Panc1 (cell line): ENCODE data around the gene NARS2. TPM values are rescaled to one million over a fixed set of nuclear protein-coding genes. Genes with fewer than 3 reads are reported as not detected.
"Not testable (repeated sequence)": the region's sequence is repeated elsewhere in the genome, so short reads cannot be mapped to it uniquely, and the experiment has no call there.

Experiments used
- ATAC-seq: fragments of 200-7000 bp; cut with Tn5 transposase; 2 replicates; pipeline ENCODE4 v1.9.1; 2020; ENCODE audit warnings: mild to moderate bottlenecking, moderate library complexity
- BruUV-seq: library from RNA; stranded (reverse); fragments of 400-500 nt; replicated peaks from 2 replicates; lab custom pipeline; 2021; lab: Mats Ljungman, UMichigan
- CTCF ChIA-PET: fragments of 300-600 bp; sonication (Branson Sonifier 250); formaldehyde crosslinking; loops from one replicate; lab custom pipeline; 2022; ENCODE audit warnings: antibody characterized with exemption; lab: Charles Lee
- POLR2A ChIA-PET: fragments of 300-600 bp; sonication (Branson Sonifier 250); formaldehyde crosslinking; loops from one replicate; lab custom pipeline; 2022; ENCODE audit warnings: antibody characterized with exemption; lab: Charles Lee
- DNase-seq: peaks from one replicate; pipeline ENCODE4 v3.0.0-alpha.2; 2010; ENCODE audit warnings: low read depth, low spot score
- H3K27ac ChIP-seq: 2 replicates; pipeline ENCODE4 v1.5.1; 2011; ENCODE audit warnings: mild to moderate bottlenecking, low read length, inconsistent platforms
- H3K27me3 ChIP-seq: fragments of 200-500 bp; sonication (Bioruptor generic); 2 replicates; pipeline ENCODE4 v1.6.0; 2014; ENCODE audit warnings: low read length, inconsistent platforms; ENCODE audit not compliant: control insufficient read depth, insufficient read depth
- H3K36me3 ChIP-seq: fragments of 200-500 bp; sonication (Bioruptor generic); 2 replicates; pipeline ENCODE4 v1.5.1; 2014; ENCODE audit warnings: inconsistent platforms, mild to moderate bottlenecking, low read length, moderate library complexity; ENCODE audit not compliant: control insufficient read depth, insufficient read depth
- H3K4me1 ChIP-seq: 2 replicates; pipeline ENCODE4 v1.5.1; 2011; ENCODE audit warnings: inconsistent platforms, mild to moderate bottlenecking, low read length, moderate library complexity; ENCODE audit not compliant: control insufficient read depth, insufficient read depth
- H3K4me3 ChIP-seq, 2 experiments: 2 replicates each; pipeline ENCODE4 v1.5.1; 2011 to 2012; ENCODE audit warnings: low read depth in 2 of 2, low read length in 2 of 2, mild to moderate bottlenecking in 2 of 2, inconsistent platforms in 1 of 2, moderate library complexity in 1 of 2
- H3K9me3 ChIP-seq: fragments of 200-500 bp; sonication (Bioruptor generic); 2 replicates; pipeline ENCODE4 v1.5.1; 2014; ENCODE audit warnings: low read depth, mild to moderate bottlenecking, inconsistent platforms, low read length, moderate library complexity; ENCODE audit not compliant: control insufficient read depth, insufficient read depth
- POLR2AphosphoS5 ChIP-seq: IDR thresholded peaks from 2 replicates; pipeline ENCODE4 v1.6.1; 2012; ENCODE audit warnings: mild to moderate bottlenecking, low read depth, low read length, moderate library complexity
- SIN3A ChIP-seq: IDR thresholded peaks from 2 replicates; pipeline ENCODE4 v1.6.1; 2012; ENCODE audit warnings: low read depth, mild to moderate bottlenecking, low read length, moderate library complexity, borderline replicate concordance; ENCODE audit not compliant: insufficient read depth
- TCF7L2 ChIP-seq: IDR thresholded peaks from 2 replicates; pipeline ENCODE4 v1.6.1; 2011; ENCODE audit warnings: mild to moderate bottlenecking, low read depth, low read length, inconsistent platforms
- in situ Hi-C: cut with HindIII; loops from 2 replicates; pipeline ENCODE4 v1.10.0; 2016; ENCODE audit warnings: low sequenced_read_pairs, low pct_unique_long_range_greater_than_20kb
- intact Hi-C: fragments of 100-400 bp; cut with micrococcal nuclease; formaldehyde crosslinking; loops from one replicate; pipeline ENCODE4 v1.10.0; 2022; ENCODE audit not compliant: unreplicated experiment
- total RNA-seq: library from RNA; stranded (reverse); gene quantifications from one replicate; pipeline ENCODE4 v1.2.1, GENCODE V29; 2021; ENCODE audit not compliant: unreplicated experiment
- TF ChIP-seq, protein P1 (sequence below): fragments of 450-650 bp; IDR thresholded peaks from 2 replicates; pipeline ENCODE4 v1.5.1; 2017; ENCODE audit warnings: mild to moderate bottlenecking
- TF ChIP-seq, protein P2 (sequence below), 2 experiments: IDR thresholded peaks; 2 replicates each; pipeline ENCODE4 v1.6.1; 2011 to 2012; ENCODE audit warnings: low read depth in 2 of 2, control low read depth in 1 of 2, low read length in 1 of 2, mild to moderate bottlenecking in 1 of 2, moderate library complexity in 1 of 2; ENCODE audit not compliant: insufficient read depth in 1 of 2

Gene NARS2
- total RNA-seq, 1 experiment from 2014 or later = 29.8 TPM

DNA sequence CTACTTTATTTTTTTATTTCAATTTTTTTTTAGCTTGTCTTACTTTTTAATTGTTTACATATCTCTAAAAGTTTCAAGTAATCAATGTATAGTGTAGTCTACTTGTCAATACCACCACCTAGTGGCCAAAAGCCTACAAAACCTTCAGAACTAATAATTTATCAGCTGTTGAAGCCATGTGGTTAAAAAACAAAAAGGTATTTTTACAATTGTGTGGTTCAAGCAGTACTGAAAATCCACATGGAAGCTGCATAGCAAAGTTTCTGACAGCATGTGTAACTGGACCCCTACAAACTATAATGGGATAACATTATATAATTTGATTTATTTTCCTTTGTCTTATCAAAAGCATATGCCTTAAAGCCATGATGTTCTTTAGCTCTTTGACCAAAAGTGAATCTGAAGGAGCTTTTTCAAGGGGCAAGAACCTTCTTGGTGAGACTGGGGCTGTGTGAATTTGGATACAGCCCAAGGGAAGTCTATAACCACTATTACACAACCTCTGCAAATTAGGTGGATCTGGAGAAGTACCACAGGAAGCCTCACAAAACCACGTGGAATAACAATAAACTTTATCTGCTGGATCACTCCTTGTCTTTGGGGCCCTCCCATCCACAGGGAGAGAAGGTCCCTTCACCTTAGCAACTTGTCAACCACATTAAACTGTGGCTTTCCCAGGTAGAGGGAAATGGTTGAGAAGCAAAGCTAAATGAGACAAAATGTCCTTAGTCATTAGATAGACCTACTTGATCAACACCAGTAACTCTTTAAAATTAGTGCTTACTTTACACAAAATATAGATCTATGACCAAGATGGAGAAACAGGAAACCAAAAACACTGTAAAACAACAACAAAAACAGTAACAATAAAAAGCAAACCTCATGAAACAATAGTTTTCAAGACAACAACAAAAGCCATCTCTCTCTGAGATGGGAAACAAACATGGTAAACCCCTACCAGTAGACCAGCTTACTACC lies 9.9 kb downstream of the NARS2 start:
- Histone ChIP-seq H3K27me3 (no peaks in the 10 kb centered on the region), H3K4me1 (peaks cover 6% of the 10 kb centered on the region; the same call in 1 of the 2 replicates), H3K36me3 (peaks cover 22% of the 10 kb centered on the region), H3K27ac (no peak overlapping the region), H3K9me3 (no peaks in the 10 kb centered on the region), H3K4me3 (no peak overlapping the region)
- ATAC-seq (peak; percentile 72), DNase-seq (peak; percentile 43)
- ChIA-PET POLR2A (interaction anchor here (0.6 kb wide), 2 partner anchors 148 to 416 kb away, joined by 9 to 12 read pairs; no protein-coding TSS in a partner anchor), CTCF (interaction anchor here (0.6 to 1.8 kb wide), 14 partner anchors 10 to 534 kb away, joined by 3 to 30 read pairs (median 4); partner anchors contain the start of gene NARS2)
- in situ Hi-C loops (no loop called here), intact Hi-C loops (loop anchor here (1.0 to 5.0 kb wide), 2 partner anchors 147 to 336 kb away; partner anchors contain the start of gene GAB2)
- BruUV-seq = no TSS peak
- no peak for TF ChIP-seq TCF7L2
- TF ChIP-seq, protein P1, sequence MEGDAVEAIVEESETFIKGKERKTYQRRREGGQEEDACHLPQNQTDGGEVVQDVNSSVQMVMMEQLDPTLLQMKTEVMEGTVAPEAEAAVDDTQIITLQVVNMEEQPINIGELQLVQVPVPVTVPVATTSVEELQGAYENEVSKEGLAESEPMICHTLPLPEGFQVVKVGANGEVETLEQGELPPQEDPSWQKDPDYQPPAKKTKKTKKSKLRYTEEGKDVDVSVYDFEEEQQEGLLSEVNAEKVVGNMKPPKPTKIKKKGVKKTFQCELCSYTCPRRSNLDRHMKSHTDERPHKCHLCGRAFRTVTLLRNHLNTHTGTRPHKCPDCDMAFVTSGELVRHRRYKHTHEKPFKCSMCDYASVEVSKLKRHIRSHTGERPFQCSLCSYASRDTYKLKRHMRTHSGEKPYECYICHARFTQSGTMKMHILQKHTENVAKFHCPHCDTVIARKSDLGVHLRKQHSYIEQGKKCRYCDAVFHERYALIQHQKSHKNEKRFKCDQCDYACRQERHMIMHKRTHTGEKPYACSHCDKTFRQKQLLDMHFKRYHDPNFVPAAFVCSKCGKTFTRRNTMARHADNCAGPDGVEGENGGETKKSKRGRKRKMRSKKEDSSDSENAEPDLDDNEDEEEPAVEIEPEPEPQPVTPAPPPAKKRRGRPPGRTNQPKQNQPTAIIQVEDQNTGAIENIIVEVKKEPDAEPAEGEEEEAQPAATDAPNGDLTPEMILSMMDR = peak; percentile 85

DNA sequence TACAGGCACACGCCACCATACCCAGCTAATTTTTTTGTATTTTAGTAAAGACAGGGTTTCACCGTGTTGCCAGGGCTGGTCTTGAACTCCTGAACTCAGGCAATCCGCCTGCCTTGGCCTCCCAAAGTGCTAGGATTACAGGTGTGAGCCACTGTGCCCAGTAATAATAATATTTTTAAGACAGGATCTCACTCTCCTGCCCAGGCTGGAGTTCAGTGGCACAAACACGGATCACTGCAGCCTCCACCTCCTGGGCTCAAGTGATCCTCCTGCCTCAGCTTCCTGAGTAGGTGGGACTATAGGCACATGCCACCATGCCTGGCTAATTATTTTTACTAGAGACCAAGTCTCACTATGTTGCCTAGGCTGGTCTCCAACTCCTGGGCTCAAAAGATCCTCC lies 10.6 kb downstream of the NARS2 start:
- H3K27me3 ChIP-seq, BruUV-seq, H3K27ac ChIP-seq, in situ Hi-C loops, H3K9me3 ChIP-seq, H3K4me1 ChIP-seq, POLR2A ChIA-PET, H3K4me3 ChIP-seq, DNase-seq: not testable (repeated sequence)
- intact Hi-C loops = loop anchor here (1.0 to 5.0 kb wide), 2 partner anchors 147 to 336 kb away; partner anchors contain the start of gene GAB2
- peak; percentile 45 for ATAC-seq
- peaks cover 22% of the 10 kb centered on the region for H3K36me3 ChIP-seq
- CTCF ChIA-PET = interaction anchor here (0.6 to 1.8 kb wide), 11 partner anchors 10 to 336 kb away, joined by 3 to 30 read pairs (median 6); partner anchors contain the start of gene NARS2

DNA sequence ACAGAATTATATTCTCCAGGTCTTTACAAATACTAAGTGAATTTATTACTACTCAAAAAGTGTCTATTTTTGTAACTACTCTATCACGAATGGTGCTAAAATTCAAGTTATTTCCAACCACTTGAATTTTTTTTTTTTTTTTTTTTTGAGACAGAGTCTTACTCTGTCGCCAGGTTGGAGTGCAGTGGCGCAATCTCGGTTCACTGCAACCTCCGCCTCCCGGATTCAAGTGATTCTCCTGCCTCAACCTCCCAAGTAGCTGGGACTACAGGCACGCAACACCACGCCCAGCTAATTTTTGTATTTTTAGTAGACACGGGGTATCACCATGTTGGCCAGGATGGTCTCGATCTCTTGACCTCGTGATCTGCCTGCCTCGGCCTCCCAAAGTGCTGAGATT lies 11.6 kb downstream of the NARS2 start:
- H3K27ac ChIP-seq, H3K9me3 ChIP-seq, H3K4me1 ChIP-seq, CTCF ChIA-PET, in situ Hi-C loops, DNase-seq, ATAC-seq, POLR2A ChIA-PET, H3K4me3 ChIP-seq, H3K27me3 ChIP-seq, BruUV-seq: not testable (repeated sequence)
- H3K36me3 ChIP-seq = peaks cover 16% of the 10 kb centered on the region
- intact Hi-C loops = loop anchor here (5.0 kb wide), 1 partner anchor 146 kb away; the partner anchor contains the start of gene GAB2

DNA sequence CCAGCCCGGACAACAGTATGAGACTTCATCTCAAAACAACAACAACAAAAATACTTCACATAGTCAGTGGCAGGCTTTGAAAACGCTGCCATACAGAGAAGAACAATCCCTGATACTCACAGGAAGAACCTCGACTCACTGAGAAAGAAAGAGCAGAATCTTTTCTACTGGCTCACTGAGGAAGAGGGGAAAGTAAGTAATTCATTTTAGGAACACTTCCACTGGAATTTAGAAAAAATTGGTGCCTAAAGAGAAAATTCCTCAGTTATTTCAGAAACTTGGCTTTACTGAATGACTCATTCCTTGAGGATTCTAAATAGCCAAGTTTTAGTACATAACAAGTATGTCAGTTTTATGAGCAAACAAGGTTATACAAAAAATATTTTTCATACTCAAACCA lies 12.3 kb downstream of the NARS2 start:
- TF ChIP-seq, protein P2, sequence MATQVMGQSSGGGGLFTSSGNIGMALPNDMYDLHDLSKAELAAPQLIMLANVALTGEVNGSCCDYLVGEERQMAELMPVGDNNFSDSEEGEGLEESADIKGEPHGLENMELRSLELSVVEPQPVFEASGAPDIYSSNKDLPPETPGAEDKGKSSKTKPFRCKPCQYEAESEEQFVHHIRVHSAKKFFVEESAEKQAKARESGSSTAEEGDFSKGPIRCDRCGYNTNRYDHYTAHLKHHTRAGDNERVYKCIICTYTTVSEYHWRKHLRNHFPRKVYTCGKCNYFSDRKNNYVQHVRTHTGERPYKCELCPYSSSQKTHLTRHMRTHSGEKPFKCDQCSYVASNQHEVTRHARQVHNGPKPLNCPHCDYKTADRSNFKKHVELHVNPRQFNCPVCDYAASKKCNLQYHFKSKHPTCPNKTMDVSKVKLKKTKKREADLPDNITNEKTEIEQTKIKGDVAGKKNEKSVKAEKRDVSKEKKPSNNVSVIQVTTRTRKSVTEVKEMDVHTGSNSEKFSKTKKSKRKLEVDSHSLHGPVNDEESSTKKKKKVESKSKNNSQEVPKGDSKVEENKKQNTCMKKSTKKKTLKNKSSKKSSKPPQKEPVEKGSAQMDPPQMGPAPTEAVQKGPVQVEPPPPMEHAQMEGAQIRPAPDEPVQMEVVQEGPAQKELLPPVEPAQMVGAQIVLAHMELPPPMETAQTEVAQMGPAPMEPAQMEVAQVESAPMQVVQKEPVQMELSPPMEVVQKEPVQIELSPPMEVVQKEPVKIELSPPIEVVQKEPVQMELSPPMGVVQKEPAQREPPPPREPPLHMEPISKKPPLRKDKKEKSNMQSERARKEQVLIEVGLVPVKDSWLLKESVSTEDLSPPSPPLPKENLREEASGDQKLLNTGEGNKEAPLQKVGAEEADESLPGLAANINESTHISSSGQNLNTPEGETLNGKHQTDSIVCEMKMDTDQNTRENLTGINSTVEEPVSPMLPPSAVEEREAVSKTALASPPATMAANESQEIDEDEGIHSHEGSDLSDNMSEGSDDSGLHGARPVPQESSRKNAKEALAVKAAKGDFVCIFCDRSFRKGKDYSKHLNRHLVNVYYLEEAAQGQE (IDR thresholded peaks at IDR 0.05; ENCODE audit: insufficient read depth in 1 of 2, low read depth in 2 of 2, low read length in 1 of 2) = no peak
- TF ChIP-seq SIN3A = no peak
- TF ChIP-seq, protein P1 = no peak
- no peak for TF ChIP-seq POLR2AphosphoS5
- no peak for TF ChIP-seq TCF7L2
- ChIA-PET POLR2A (no interaction called here), CTCF (no interaction called here)
- no TSS peak for BruUV-seq
- Histone ChIP-seq H3K4me1 (peaks cover 6% of the 10 kb centered on the region; the same call in 1 of the 2 replicates), H3K9me3 (no peaks in the 10 kb centered on the region), H3K27ac (no peak overlapping the region), H3K36me3 (peaks cover 10% of the 10 kb centered on the region), H3K27me3 (no peaks in the 10 kb centered on the region), H3K4me3 (no peak overlapping the region)
- peak; percentile 36; the same call in 1 of the 2 replicates for ATAC-seq
- in situ Hi-C loops = no loop called here
- intact Hi-C loops = loop anchor here (5.0 kb wide), 1 partner anchor 145 kb away; the partner anchor contains the start of gene GAB2
- DNase-seq = no peak
